ENCODE data around the gene KMT2D. TPM values are rescaled to one million over a fixed set of nuclear protein-coding genes. Genes with fewer than 3 reads are reported as not detected.

Gene KMT2D
- polyA plus RNA-seq, result 10 to 100 TPM; 12.6 to 41.6 (median 23.4) TPM

GRCh38 chr12:49060237-49061156, at the start of gene KMT2D:
KMT2D (minus strand) TSS chr12:49060794; CDS start chr12:49055324, 5,470 bp downstream.
- 1% methylated on average over 57 to 74 of the region's 74 CpGs for WGBS, 3 donors
- H3K27ac ChIP-seq (ENCODE audit: low read depth, low read length), result peak within 1 kb of the TSS; percentile 96

DNA sequence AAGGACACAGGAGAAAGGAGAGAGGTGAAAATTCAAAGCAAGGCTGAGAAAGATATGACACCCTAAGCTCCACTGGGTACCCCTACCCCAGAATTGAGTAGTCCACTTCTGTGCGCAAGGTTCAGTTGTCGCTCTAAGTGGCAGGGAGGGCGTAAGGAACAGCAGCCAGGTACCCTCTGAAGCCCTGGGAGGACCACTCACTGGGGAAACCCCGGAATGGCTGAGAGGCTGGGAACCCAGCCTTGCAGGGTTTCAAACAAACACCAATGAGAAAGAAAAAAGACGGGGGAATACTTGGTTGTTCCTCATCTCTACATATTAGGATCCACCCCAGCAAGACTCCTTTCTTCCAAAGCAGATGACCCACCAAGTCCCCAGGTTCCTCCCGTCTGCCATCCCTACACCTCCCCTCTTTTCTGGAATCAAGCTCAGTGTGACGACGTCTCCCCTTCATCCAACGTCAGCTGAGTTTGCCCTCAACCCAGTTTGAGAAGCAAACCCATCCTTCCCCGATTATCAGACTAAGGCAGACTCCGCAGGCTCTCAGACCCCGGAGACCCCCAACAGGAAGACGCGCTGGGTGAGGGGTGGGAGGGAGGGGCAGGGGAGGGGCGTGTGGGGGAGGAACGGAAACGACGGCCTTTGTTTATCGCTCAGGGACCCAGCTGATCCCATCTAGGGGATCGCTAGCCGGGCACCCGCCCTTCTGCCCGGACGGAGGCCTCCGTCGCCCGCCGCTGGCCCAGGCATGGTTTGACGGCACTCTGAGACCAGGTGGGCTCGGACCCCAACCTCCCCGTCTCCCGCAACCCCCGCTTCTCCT, 49.3 kb upstream of the KMT2D start:
- WGBS, 3 donors, result 3 to 5% (median 4%) methylated on average over 31 to 33 of the region's 33 CpGs
- H3K27ac ChIP-seq (ENCODE audit: low read depth, low read length), result peak overlapping the region; percentile 48

- 13 to 20% (median 18%) methylated on average over 4 of the region's 4 CpGs for WGBS, 3 donors
Measured at GRCh38 chr12:49108958-49109404, 48.4 kb upstream of the KMT2D start.

DNA sequence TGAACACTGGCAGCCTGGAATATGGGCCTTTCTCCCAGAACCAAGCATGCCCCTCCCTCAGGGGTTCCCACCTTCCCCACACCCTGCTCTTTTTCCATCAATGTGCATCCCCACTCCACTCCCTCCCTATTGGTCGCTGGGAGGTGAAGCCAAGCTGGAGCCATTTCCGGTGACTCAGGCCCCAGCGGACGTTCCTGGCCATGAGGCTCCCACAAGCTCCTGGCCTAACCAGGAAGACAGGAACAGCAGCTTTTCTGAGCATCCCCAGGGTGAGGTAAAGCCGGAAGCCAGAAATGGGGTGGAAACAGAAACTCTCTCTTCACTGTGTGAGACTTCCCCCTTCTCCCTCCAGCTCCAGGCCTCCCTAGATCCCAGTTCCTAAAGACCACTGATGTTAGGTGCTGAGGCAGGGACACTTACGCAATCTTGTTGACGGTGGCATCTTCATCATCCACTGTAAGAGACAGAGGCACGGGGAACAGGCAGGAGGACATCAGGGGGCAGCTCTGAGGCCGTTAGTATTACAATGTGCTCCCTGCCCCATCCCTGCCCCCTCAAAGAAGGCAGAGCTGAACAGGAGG, 45.0 kb upstream of the KMT2D start:
- 53 to 85% (median 58%) methylated on average over 9 of the region's 9 CpGs for WGBS, 3 donors
- H3K27ac ChIP-seq (ENCODE audit: low read depth, low read length), result no peak overlapping the region

More at GRCh38 chr12:49108958-49109404, 48.4 kb upstream of the KMT2D start:
- no peak overlapping the region for H3K27ac ChIP-seq (ENCODE audit: low read depth, low read length)

DNA sequence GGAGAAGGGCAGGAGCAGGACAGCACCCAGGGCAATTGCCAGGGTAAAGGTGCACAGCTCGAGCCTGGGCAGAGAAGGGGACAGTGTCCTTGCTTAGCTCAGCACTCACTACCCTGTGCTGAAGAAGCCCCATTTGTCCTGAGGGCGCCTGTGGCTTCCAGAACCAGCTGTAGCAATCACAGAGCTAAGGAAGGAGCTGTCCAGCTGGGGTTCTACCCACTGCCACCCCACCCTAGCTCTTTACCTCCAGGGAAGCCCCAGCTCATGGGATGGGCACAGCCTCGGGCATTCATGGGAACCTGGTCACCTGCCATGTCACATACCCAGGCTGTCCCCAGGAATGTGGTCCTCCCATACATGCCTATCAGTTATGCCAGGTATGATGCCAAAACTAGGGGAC, 44.2 kb upstream of the KMT2D start:
- 63 to 75% (median 70%) methylated on average over 3 of the region's 3 CpGs for WGBS, 3 donors
- no peak overlapping the region for H3K27ac ChIP-seq (ENCODE audit: low read depth, low read length)

GRCh38 chr12:49100380-49100779, 39.8 kb upstream of the KMT2D start:
- H3K27ac ChIP-seq (ENCODE audit: low read depth, low read length), result no peak overlapping the region
- WGBS, 3 donors, result 93 to 98% (median 96%) methylated on average over 6 of the region's 6 CpGs

DNA sequence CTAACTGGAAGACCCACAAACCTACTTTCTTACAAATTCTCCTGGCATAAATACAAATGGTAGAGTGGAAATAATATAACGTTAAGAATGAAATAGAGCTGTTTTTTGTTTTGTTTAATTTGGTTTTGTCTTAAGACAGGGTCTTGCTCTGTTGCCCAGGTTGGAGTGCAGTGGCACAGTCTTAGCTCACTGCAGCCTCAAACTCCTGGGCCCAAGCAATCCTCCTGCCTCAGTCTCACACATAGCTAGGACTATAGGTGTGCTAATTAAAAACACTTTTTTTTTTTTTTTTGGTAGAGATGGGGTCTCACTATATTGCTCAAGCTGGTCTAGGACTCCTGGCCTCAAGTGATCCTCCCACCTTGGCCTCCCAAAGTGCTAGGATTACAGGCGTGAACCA, 38.1 kb upstream of the KMT2D start:
- WGBS, 3 donors, result 86 to 100% (median 91%) methylated on average over 2 of the region's 2 CpGs
- no peak overlapping the region for H3K27ac ChIP-seq (ENCODE audit: low read depth, low read length)

DNA sequence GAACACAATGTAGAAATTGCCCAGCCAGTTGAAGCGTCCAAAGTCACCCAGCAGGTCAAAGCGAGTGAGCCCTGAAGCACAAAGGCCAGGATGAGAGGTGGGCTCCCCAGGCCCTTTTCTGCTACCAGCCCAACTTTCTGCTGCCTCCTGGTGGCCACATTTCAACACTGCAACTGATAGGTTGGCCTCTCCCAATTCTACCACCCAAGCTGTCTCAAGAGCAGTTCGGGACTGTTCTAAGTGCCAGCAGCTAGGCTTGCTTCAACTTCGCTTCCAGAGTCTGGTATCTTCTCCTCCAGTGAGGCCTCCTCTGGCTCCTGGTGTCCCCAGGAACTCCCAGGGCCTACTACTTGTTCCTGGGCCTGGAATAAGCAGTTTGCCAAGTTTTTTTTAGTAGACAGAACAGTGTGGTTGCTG, 37.4 kb upstream of the KMT2D start:
- WGBS, 3 donors, result 63 to 71% (median 66%) methylated on average over 4 of the region's 4 CpGs
- no peak overlapping the region for H3K27ac ChIP-seq (ENCODE audit: low read depth, low read length)

GRCh38 chr12:49097381-49097780, 36.8 kb upstream of the KMT2D start:
- no peak overlapping the region for H3K27ac ChIP-seq (ENCODE audit: low read depth, low read length)
- WGBS, 3 donors, result 67 to 90% (median 90%) methylated on average over 3 of the region's 3 CpGs

DNA sequence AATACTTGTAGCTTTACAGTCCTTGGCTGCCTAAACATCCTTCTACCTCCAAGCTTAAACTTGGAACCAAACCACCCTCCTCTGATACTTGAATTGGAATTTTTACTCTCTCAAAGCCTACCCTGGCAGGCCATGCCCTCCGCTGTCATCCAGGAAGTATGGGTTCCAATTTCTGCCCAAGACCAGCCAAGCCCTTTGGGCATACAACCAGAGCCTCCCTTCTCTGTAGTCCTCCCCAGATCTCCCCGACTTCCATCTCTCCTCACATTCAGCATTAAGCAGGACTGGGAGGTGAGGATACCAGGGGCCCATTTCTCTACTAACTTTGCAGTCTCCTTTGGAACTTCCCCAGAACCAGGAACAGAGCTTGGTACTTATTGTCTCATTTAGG, 34.4 kb upstream of the KMT2D start:
- 70 to 80% (median 77%) methylated on average over 2 of the region's 2 CpGs for WGBS, 3 donors
- H3K27ac ChIP-seq (ENCODE audit: low read depth, low read length), result no peak overlapping the region

GRCh38 chr12:49094160-49094974, 33.8 kb upstream of the KMT2D start, which contains the start of gene DHH:
DHH (minus strand) TSS chr12:49094801; CDS start chr12:49094512, 289 bp downstream.
- H3K27ac ChIP-seq (ENCODE audit: low read depth, low read length), result no peak within 1 kb of the TSS
- WGBS, 3 donors, result 2 to 4% (median 3%) methylated on average over 43 to 49 of the region's 49 CpGs

DNA sequence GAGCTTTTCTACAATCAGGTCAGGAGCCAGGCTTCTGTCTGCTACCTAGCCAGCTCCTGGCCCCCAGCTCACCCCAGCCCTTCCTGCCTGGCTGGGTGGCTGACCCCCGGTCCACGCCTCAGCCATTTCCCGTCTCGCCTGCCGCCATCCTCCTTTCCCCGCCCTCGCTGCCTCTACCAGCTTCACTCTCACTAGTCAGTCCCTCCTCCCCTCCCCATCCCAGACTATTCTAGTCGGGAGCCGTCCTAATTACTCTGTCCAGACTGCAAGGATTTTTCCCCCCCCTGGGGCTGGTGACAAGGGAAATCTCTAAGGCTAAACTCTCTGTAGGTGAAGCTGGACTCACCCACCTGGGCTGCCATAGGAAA, 33.2 kb upstream of the KMT2D start:
- H3K27ac ChIP-seq (ENCODE audit: low read depth, low read length), result no peak overlapping the region
- WGBS, 3 donors, result 1 to 11% (median 7%) methylated on average over 9 of the region's 9 CpGs

GRCh38 chr12:49092816-49093406, 32.3 kb upstream of the KMT2D start:
- 37 to 67% (median 64%) methylated on average over 4 of the region's 4 CpGs for WGBS, 3 donors
- no peak overlapping the region for H3K27ac ChIP-seq (ENCODE audit: low read depth, low read length)

DNA sequence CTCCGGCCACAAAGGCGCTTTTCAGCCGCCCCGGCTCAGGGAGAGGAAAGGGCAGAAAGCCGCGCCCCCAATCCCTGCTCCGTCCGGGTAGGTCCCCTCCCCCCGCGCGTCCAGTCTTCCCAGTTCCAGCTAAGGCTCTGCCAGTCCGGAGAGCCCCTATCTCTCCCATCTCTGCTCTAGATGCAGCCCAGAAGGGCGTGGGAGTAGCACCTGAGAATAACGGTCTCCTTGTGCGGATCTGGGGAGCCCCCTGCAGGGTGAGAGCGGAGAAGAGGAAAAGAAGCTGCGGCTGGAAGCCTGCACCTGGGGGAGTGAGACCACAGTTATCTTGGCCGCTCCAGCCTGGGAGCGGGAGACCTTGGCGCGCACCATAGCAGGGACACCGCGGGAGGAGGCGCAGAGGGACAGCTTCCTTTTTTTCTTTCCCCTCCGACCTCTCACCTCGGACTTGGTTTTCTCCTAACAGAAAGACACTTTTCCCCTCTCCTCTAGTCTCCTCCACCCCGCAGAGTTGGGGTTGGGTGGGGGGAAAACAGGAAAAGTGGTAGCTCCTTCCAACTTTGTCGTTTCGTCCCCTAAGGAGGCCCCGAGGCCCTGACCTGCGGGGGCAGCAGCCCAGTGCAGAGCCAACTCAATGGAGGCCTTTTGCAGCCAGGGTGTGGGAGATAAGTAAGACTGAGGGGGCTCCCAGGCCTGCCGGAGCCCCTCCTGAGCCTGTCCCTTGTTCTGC, 31.7 kb upstream of the KMT2D start:
- no peak overlapping the region for H3K27ac ChIP-seq (ENCODE audit: low read depth, low read length)
- WGBS, 3 donors, result 2 to 4% (median 2%) methylated on average over 31 to 32 of the region's 32 CpGs

GRCh38 chr12:49091836-49092085, 31.2 kb upstream of the KMT2D start:
- WGBS, 3 donors, result 3 to 5% (median 4%) methylated on average over 14 of the region's 14 CpGs
- no peak overlapping the region for H3K27ac ChIP-seq (ENCODE audit: low read depth, low read length)

- H3K27ac ChIP-seq (ENCODE audit: low read depth, low read length), result no peak overlapping the region
- WGBS, 3 donors, result 19 to 47% (median 38%) methylated on average over 41 of the region's 41 CpGs
Measured at GRCh38 chr12:49091056-49091835, 30.7 kb upstream of the KMT2D start.
